Left lobe of liver (tissue), 2 donors: ENCODE measurements around the gene WDR27. TPM values are rescaled to one million over a fixed set of nuclear protein-coding genes. Genes with fewer than 3 reads are reported as not detected.
"Not testable (repeated sequence)": the region's sequence is repeated elsewhere in the genome, so short reads cannot be mapped to it uniquely, and the experiment has no call there.

Source experiments
- ATAC-seq: fragments of 200-7000 bp; cut with Tn5 transposase; one replicate; pipeline ENCODE4 v1.9.1; 2020; ENCODE audit warnings: mild to moderate bottlenecking, moderate library complexity
- DNase-seq: peaks from one replicate; pipeline ENCODE4 v3.0.0-alpha.2; 2020; ENCODE audit warnings: low spot score
- total RNA-seq: library from RNA; stranded (reverse); gene quantifications from one replicate; pipeline ENCODE4 v1.2.1, GENCODE V29; 2021
- donor health status: DM: no; HTN: no; CAD: no; lungs with moderate emphysema.
- donor health status: DM: no; HTN: yes; CAD: no.

Gene WDR27
- total RNA-seq, 1 donor from 2014 or later: 19.5 TPM

DNA sequence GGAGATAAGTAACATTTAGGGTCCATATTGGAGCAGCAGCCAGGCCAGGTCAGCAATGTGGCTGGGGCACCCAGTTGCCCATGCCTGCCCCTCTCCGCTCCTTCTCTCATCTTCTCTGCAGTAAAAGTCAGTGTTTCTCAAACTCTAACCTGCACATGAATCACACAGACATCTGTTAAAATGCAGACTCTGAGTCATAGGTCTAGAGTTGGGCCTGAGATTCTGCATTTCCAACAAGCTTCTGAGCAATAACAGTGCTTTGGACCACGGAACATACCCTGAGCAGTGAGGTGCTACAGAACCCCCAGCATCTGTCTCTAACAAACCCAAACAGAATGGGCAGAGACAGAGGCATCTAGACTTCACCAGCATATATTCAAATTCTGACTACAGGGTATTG is 12.3 kb upstream of the WDR27 start:
- ATAC-seq (peak; percentile 11), DNase-seq (no peak)

- ATAC-seq (no peak), DNase-seq (no peak)
These were observed 8.2 kb upstream of the WDR27 start for GRCh38 chr6:169710009-169710408.

- DNase-seq (no peak), ATAC-seq (no peak)
These were observed 7.5 kb upstream of the WDR27 start for GRCh38 chr6:169709293-169709692.

- DNase-seq (no peak), ATAC-seq (no peak)
These were observed 5.9 kb upstream of the WDR27 start for GRCh38 chr6:169707772-169708171.

DNA sequence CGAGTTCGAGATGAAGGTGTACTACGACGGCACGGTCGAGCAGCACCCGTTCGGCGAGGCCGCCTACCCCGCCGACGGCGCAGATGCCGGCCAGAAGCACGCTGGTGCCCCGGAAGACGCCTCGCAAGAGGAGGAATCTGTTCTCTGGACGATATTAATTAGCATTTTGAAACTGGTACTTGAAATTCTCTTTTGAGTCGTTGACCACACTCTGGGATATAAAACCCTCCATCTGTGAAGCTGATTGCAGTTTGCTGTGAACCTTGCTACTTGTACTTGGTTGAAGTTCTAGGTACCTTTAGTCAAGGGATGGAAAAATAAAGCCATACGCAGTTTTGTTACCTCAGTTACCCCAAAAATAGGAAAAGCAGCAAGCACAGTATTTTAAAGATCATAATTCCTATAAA is 1.0 kb upstream of the WDR27 start:
- DNase-seq: no peak
- no peak for ATAC-seq

- ATAC-seq: peak; percentile 24
- no peak for DNase-seq
These were observed 397 bp downstream of the WDR27 start for GRCh38 chr6:169701311-169701953.

- DNase-seq: no peak
- no peak for ATAC-seq
These were observed 1.5 kb downstream of the WDR27 start for GRCh38 chr6:169700296-169700695.

DNA sequence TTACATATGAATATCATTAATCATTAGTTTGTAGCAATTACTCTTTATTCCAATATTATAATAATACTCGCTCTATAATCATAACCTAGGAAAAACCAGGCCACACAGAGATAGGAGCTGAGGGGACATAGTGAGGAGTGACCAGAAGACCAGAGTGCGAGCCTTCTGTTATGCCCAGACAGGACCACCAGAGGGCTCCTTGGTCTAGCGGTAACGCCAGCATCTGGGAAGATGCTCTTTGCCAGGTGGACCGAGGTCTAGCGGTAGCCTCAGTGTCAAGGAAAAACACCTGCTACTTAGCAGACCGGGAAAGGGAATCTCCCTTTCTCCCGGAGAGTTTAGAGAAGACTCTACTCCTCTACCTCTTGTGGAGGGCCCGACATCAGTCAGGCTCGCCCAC is 4.7 kb downstream of the WDR27 start:
- not testable (repeated sequence) for ATAC-seq, DNase-seq

DNA sequence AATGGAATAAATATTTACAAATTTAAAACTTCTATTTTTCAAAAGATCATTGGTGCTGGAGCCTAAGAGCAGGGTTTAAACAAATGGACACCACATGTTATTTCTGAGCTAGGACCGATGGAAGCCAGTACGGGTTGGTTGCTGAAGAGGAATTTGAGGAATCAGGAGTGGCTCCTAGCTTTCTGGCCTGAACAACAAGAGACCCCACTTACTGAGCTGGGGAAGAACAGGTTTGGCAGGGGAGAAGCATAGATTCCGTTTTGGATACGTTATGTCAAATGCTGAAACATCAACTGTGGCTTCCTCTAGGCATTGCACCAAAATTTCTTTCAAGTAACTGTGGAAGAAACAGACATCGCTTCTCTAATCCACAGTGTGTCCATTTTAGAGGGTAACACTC is 6.7 kb downstream of the WDR27 start:
- DNase-seq (no peak), ATAC-seq (no peak)

- ATAC-seq (no peak), DNase-seq (no peak)
These were observed 9.3 kb downstream of the WDR27 start for GRCh38 chr6:169692516-169692915.

DNA sequence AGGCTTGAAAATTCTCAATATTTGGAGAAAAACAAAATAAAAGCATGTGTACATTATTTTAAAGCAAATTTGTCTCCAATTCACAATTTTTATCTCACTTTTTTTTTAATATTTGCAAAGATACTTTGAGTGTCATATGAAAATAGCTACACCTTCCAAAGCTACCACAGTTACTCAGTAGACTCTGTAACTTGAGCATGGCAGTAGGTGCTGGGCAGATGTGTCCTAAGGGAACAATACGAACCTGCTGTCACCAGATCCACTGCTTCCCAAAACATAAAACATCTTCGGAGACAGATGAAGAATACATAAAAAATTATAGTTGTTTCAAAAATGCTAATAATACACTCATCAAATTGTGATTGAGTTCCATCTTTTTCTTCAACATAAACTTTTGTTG is 10.6 kb downstream of the WDR27 start:
- DNase-seq (no peak), ATAC-seq (no peak)

GRCh38 chr6:169689287-169689686 is 12.5 kb downstream of the WDR27 start:
- no peak for ATAC-seq

GRCh38 chr6:169685860-169686259 is 16.0 kb downstream of the WDR27 start:
- DNase-seq (no peak), ATAC-seq (no peak)

More at GRCh38 chr6:169689287-169689686, 12.5 kb downstream of the WDR27 start:
- DNase-seq: no peak

DNA sequence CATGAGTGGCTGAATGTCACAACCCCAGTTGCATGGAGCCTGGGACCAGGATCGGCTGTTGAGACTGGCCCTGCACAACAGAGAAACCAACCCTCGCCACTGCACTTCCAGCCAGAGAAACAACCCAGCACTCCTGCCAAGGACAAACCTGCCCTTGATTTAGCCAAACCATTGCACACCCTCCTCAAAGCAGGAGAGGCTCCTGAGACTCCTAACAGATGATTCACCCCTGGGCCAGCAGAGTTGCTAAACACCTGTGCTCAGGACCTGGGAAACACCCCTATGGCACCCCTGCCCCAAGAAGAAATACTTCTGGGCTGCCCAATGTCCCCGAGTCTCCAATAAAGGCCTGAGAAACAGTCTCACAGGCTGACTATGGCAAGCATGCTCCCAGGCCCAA is 17.8 kb downstream of the WDR27 start:
- ATAC-seq (no peak), DNase-seq (no peak)

DNA sequence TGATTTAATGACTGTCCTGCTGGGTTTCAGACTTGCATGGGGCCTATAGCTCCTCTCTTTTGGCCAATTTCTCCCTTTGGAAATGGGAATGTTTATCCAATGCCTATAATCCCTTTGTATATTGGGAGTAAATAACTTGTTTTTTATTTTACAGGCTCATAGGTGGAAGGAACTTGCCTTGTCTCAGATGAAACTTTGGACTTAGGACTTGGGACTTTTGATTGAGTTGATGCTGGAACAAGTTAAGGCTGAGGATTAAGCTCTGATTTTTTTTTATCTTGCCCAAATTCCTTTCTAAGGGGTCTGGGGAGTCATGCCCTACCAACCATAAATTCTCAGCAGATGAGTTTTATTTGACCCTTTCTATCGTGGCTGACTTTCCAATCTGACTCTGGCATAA is 23.5 kb downstream of the WDR27 start:
- DNase-seq (no peak), ATAC-seq (peak; percentile 15)

DNA sequence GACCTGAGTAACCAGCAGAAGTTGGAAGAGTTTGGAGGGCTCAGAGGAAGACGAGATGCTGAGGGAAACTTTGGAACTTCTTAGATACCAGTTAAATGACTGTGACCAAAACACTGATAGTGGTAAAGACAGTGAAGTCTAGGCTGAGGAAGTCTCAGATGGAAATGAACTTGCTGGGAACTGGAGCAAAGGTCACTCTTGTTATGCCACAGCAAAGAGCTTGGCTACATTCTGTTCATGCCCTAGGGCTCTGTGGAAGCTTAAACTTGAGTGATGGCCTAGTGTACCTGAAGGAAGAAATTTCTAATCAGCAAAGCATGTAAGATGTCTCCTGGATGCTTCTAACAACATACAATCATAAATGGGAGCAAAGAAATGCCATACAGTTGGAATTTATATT is 24.7 kb downstream of the WDR27 start:
- DNase-seq (no peak), ATAC-seq (peak; percentile 58)

GRCh38 chr6:169675011-169675410 is 26.8 kb downstream of the WDR27 start:
- DNase-seq (no peak), ATAC-seq (no peak)

DNA sequence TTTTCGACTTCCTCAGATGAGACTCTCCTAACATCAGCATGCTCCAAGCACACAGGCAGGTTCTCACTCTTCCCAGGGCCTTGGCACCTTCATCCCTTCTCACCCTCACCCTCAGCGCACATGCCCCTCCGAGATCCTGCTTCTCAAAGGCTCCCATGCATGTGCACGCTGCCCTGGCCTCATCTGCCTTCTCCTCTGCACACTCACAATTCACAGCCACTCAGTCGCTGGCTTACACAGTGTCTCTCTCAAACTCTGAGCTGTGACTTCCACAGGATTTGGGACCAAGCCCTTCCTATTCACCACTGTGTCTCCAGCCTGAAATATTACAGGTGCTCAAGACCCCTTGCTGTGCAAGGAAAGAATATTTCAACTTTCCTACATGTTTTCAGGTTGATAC is 30.3 kb downstream of the WDR27 start:
- no peak for ATAC-seq
- DNase-seq: no peak

DNA sequence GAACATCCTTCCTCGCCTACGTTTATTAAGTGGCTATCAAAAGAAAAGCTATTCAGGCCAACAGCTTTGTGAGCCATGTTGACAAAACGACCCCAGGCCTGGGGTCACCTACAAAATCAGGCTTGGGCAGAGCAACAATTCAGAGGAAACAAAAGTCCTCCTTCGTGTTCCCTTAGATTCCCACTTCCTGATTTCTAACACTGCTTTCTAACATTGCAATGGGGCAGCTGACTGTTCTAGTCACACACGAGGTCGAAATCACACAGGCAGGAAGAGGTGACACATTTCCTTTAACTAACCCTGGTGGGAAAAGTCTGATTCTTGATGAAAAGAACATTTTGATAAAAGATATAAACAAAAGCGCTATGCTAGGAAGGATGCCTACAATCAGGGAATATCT is 31.9 kb downstream of the WDR27 start:
- peak; percentile 64 for ATAC-seq
- no peak for DNase-seq

DNA sequence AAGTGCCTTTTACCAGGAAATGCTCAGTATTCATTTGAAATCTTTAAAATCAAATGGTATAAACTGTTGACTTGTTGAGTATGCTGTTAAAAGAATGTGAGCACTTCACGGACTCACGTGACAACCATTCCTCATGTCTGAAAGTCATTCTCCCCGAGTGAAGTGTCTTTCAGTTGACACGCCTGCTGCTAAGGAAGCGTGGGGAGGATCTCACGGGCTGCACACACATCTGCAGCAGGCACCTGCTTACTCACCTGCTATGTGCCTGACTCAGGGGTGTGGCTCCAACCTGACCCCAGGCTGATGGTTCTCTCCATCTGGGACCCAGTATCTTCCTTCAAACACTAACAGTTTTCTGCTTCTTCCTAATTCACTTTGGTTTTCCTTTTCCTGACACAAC is 32.7 kb downstream of the WDR27 start:
- no peak for ATAC-seq
- DNase-seq: no peak

DNA sequence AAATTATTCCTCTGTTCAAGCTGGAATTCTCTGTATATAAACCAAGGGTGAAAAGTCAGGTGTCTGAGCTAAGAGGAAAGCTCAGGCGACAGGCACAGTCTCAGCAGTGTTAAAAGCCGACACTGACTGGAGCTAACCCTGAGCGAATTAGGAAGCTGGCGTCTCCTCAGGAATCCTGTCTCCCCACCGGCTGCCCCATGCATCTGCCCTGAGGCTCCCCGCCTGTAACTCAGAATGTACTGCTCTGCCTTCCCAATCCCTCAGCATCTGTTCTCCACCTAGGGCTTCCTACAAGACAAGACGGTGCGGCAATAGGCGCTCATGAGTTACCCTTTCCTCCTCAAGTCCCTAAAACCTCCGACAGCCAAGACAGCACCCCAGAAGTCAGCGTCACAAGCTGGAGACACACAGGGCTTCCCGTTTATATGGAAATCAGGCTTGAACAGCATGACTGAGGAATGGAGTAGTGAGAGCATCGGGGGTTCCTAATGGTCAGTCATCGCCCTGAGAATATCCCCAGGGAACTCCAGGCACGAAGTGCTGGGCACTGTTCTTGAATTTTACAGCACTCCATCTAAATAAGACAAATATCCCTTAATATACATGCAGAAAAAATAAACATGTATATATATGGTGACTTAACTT is 33.5 kb downstream of the WDR27 start:
- no peak for DNase-seq
- no peak for ATAC-seq

- DNase-seq: no peak
- ATAC-seq: no peak
These were observed 34.1 kb downstream of the WDR27 start for GRCh38 chr6:169667716-169668115.

- no peak for DNase-seq
These were observed 35.4 kb downstream of the WDR27 start for GRCh38 chr6:169666441-169666840.

More at GRCh38 chr6:169666441-169666840, 35.4 kb downstream of the WDR27 start:
- ATAC-seq: no peak
